NOMO-1 (cell line): Measurements from ENCODE around the gene CIART.
"Not testable (repeated sequence)": the region's sequence is repeated elsewhere in the genome, so short reads cannot be mapped to it uniquely, and the experiment has no call there.

Experiments
- DNase-seq, 2 experiments: peaks; one replicate each; lab custom pipeline; 2025; ENCODE audit not compliant: unreplicated experiment in 2 of 2; lab: John Stamatoyannopoulos, UW

CIART gene

DNA sequence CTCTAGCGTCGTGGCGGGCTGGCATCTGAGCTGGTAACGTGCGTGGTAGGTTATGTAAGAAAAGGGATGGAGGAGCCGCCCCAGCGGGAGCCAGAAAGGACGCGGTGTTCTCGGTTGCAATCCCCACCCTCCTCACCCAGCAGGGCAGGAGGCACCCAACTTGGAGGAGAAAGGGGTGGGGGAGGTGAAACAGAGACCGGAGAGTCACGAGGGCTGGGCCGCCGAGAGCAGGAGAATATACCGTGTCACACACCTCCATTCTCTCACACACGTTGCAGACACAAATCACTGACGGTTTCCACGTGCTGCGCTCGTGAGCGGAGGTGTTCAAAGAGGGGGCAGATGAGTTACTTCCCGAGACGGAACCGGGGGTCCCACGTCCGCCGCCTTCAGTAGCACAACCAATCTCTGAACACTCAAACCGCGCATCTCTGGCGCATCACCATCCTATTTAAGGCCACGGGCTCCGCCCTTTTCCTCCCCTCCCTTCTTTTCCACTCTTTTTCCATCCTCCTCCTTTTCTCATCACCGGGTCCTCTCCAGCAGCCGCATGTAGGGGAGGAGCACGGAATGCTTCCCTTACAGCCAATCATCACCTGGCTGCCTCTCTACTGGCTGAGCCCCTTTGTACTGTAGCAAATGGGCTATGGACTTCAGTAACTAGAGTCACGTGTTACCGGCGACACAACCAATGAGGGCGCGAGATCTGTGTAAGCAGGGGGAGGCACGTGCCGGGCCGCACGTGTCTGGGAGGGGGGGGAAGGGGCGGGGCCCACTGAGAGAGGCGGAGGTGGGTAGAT, at the start of gene CIART:
Gene CIART, plus strand, starts transcription at position 797 of the 800 bp plus-strand sequence. CDS start 714 bp downstream, outside the sequence.
- DNase-seq: peak; percentile 57 to 78

DNA sequence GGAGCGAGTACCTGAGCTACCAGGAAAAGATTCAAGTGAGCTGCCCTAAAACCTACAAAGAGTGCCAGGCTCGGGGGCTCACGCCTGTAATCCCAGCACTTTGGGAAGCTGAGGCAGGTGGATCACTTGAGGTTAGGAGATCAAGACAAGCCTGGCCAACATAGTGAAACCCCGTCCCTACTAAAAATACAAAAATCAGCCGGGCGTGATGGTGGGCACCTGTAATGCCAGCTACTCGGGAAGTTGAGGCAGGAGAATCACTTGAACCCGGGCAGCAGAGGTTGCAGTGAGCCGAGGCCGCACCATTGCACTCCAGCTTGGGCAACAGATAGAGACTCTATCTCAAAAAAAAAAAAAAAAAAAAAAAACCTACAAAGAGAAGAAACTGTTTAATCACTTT, 49.4 kb upstream of the CIART start:
- DNase-seq: not testable (repeated sequence)

DNA sequence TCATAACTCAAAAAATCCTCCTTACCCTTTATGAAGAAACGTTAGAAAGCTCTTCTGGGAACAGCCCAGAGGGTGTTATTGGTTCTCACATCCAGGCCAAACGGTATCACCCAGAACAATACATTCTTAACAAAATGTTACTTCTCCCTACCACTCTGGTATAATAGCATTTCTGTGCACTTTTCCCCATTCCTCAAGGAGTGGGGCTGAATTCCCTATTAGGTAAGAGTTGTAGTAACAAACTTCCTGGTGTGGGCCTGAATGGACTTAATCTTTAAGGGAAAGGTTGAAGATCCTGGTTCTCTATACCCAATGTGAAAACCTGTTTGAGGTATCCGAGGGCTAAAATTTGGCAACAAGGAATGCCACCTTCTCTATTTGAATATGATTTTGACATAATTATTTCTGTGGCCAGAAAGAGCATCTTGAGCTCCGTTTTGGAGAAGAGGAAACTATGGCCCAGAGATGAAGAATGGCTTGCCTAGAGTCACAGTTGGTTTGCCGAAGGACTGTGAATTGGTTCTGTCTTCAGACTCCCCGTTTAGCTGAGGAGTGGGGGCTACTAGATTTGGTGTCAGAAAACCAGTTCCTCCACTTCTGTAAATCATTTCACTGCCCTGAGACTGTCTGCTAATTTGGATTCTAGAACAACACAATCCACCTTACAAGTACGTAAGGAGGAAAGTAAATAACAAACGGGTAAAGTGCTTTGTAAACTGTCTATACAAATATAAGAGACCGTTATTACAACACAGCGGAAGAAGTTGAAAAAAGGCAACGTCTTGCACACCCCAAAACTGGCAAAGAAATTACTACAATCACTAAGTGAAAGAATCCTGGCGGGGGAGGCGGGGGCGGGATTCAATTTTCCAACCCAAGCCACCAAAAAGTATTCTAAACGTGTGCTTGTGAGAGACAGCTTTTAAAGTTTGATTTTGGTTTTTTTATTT, 48.7 kb upstream of the CIART start:
- DNase-seq: peak; percentile 68 to 70

GRCh38 chr1:150234309-150234565, 48.1 kb upstream of the CIART start:
- DNase-seq: peak in 1 of 2 experiments; percentile 46

- peak; percentile 74 to 82 for DNase-seq
Observed at GRCh38 chr1:150234566-150235293, 47.6 kb upstream of the CIART start.

- DNase-seq: no peak
Observed at GRCh38 chr1:150235294-150235851, 47.0 kb upstream of the CIART start.

DNA sequence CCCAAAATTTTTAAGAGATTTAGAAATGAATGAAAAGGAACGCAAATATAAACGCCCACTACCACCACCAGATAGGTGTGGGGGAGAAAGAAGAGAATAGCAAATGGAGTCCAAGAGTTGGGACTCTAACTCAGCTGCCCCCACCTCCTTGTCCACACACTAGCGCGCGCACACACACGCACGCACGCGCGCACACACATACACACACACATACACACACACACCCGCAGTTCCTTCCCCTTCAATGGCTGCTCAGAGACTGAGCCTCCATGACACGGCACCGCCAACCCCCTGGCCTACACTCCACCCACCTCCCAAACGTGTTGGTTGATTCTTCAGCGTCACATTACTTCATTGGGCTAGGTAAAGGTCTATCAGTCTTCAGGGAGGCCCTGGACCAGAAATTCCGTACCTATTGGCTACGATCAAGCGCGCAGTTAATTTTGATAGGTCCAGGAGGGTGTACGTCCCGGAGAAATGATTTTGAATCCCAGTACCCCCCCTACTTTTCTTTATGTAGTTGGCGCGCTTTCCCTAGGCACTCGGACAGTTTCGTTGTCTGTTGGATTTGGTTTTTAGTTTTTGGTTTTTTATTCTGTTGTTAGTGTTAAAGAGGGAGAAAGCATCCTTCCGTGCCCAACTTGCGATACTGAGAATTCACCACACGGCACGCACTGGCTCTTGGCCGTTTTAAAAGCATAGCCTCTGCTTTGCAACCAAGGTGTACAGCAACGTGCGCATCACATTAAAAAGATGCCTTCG, 46.3 kb upstream of the CIART start, which contains the start of gene ANP32E:
Gene ANP32E, minus strand, starts transcription at position 261 of the 762 bp plus-strand sequence. CDS start 326 bp downstream, outside the sequence.
- DNase-seq: peak; percentile 99 to 100

DNA sequence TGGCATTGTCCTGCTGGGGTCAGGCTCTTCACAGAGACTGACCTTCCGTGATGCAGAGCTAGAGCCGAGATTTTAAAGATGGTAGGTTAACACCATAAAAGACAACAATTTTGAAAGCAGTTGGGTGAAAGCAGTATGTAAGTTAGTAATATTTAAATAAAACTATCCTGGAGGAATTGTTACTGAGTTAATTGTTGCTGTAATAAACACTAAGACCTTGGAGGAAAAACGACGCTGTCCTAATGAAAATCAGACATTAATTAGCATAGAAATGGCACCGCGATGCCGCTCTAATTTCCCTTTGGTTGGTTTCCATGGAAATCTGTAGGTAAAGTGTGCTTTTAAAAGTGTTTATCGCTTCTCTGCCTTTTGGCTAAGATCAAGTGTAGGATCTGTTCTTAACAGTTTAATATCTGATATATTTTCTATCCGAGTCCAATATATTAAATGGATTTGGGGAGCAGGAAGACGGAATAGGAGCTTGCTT, 45.7 kb upstream of the CIART start:
- DNase-seq: no peak

GRCh38 chr1:150237176-150237575, 45.2 kb upstream of the CIART start:
- DNase-seq: not testable (repeated sequence)

DNA sequence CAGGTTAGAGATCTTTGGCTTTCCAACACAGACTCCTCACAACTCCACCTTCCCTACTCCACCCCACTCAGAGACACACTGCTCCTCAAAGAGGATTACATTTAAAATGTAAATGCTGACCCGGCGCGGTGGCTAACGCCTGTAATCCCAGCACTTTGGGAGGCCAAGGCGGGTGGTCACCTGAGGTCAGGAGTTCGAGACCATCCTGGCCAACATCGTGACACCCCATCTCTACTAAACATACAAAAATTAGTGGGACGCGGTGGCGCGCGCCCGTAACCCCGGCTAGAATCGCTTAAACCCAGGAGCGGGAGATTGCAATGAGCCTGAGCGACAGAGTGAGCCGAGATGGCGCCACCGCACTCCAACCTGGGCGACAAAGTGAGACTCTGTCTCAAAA, 44.6 kb upstream of the CIART start:
- no peak for DNase-seq

GRCh38 chr1:150243003-150243402, 39.4 kb upstream of the CIART start:
- DNase-seq: no peak

- DNase-seq: no peak
Observed at GRCh38 chr1:150249936-150250335, 32.4 kb upstream of the CIART start.

DNA sequence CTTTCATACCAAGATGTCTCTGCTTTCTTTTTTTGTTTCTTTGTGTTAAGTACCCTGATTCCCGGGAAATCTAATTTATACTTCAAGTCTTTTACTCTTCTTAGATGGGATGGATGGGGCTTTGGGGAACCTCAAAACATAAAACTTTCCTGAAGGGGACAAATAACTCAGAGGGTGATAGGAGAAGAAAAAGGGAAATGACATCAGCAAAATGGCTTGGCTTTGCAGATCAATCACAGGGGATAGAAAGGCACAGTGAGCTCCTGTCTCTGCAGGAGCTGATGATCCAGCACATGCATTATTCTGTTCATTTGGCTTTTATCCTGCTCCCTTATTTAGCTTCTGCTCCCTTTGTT, 26.2 kb upstream of the CIART start:
- DNase-seq: peak in 1 of 2 experiments; percentile 40

GRCh38 chr1:150256554-150257341, 25.6 kb upstream of the CIART start:
- no peak for DNase-seq

- no peak for DNase-seq
Observed at GRCh38 chr1:150257624-150258585, 24.4 kb upstream of the CIART start, which contains the start of gene CA14. Gene CA14, plus strand, starts transcription at chr1:150257774. Its CDS starts 355 bp downstream, at chr1:150258129.

GRCh38 chr1:150259217-150259616, 23.1 kb upstream of the CIART start:
- DNase-seq: no peak

DNA sequence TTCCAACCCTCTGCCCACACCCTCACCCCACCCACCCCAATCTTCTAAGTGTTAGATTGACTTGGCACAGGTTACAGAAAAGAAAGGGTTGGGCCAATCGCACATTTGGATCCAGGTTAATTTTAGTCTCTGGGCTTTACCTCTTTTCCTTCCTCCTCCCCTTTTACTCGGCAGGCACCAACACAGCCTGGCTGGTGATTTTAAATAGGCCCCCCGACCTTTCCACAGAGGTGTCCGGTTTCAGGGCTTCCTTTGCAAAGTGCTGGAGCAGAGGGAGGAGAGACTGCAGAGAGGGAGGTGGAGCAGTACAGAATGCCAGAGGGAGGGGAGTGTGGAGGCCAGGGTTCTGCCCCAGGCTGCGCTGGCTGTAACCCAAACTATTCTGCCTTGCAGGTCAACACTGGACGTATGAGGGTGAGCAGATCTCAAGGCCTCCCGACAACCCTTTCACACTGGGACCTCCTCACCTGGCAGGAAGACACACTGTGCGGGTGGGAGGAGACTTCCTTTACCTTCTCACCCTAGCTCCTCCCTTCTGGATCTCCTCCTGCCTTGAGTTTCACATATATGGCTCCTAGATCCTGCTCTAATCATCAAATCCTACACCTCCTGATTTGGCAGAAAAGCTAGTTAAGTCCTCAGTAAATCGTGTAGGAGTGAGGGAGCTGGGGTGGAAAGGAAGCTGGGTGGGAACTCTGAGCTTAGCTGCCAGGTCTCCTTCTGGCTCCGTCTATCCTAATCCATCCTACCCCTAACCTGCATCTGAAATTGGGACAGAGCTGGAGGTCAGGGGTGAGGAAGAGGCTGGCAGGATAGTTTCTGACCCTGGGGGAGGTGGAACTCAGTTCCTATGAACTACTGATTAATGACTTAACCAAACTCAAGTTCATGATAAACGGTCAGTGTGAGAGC, 22.3 kb upstream of the CIART start:
- DNase-seq: no peak
